Ascending aorta (tissue), 2 donors: ENCODE results near the gene CHCHD6. TPM values are rescaled to one million over a fixed set of nuclear protein-coding genes. Genes with fewer than 3 reads are reported as not detected.
A peak's percentile ranks its signal among the peaks of the same experiment; 100 is the strongest.

Experiments
- DNase-seq, 2 donors: peaks; one replicate each; pipeline ENCODE4 v3.0.0-alpha.2; 2019; ENCODE audit warnings: low spot score in 2 of 2
- H3K27ac ChIP-seq, 2 donors: fragments of 200-600 bp; sonication (generic); one replicate each; pipeline ENCODE4 v1.5.1; 2016 to 2017; ENCODE audit warnings: mild to moderate bottlenecking in 1 of 2
- H3K27me3 ChIP-seq: fragments of 200-600 bp; sonication (generic); one replicate; pipeline ENCODE4 v1.5.1; 2017
- H3K36me3 ChIP-seq, 2 donors: fragments of 200-600 bp; sonication (generic); one replicate each; pipeline ENCODE4 v1.5.1; 2016
- H3K4me1 ChIP-seq, 2 donors: fragments of 200-600 bp; sonication (generic); one replicate each; pipeline ENCODE4 v1.5.1; 2016 to 2017; ENCODE audit warnings: mild to moderate bottlenecking in 1 of 2
- H3K4me3 ChIP-seq, 2 donors: fragments of 200-600 bp; sonication (generic); one replicate each; pipeline ENCODE4 v1.5.1; 2016 to 2017; ENCODE audit warnings: mild to moderate bottlenecking in 1 of 2
- H3K9me3 ChIP-seq, 2 donors: fragments of 200-600 bp; sonication (generic); one replicate each; pipeline ENCODE4 v1.5.1; 2016
- CTCF ChIP-seq, 3 experiments: fragments of 200-600 bp in 2 of 3; fragments of 450-650 bp in 1 of 3; sonication (generic) in 2 of 3; IDR thresholded peaks; one replicate each; pipeline ENCODE4 v1.5.1; 2016 to 2019; ENCODE audit warnings: antibody characterized with exemption in 3 of 3, mild to moderate bottlenecking in 1 of 3, moderate library complexity in 1 of 3
- intact Hi-C: fragments of 100-400 bp; cut with DNase I; formaldehyde crosslinking; loops from one replicate; pipeline ENCODE4 v1.15.1; 2023
- total RNA-seq: library from RNA; depleted of rRNA; stranded (reverse); fragments of >200 nt; gene quantifications from one replicate; pipeline ENCODE4 v1.1.0, GENCODE V29; 2016

CHCHD6 gene
- total RNA-seq, 1 donor from 2014 or later, result 1.2 TPM

GRCh38 chr3:126915015-126915414 is 211.0 kb downstream of the CHCHD6 start:
- no peaks in the 10 kb centered on the region for H3K4me1 ChIP-seq

GRCh38 chr3:126916546-126916945 is 212.5 kb downstream of the CHCHD6 start:
- Histone ChIP-seq H3K4me1 (no peaks in the 10 kb centered on the region), H3K9me3 (no peaks in the 10 kb centered on the region), H3K36me3 (peaks cover 0 to 10% of the 10 kb centered on the region in 2 donors), H3K4me3 (no peak overlapping the region), H3K27me3 (no peaks in the 10 kb centered on the region), H3K27ac (no peak overlapping the region)
- intact Hi-C loops, result no loop called here
- no peak for DNase-seq
- no peak for TF ChIP-seq CTCF (IDR thresholded peaks at IDR 0.05)

More at GRCh38 chr3:126915015-126915414, 211.0 kb downstream of the CHCHD6 start:
- no peak for TF ChIP-seq CTCF (IDR thresholded peaks at IDR 0.05)
- Histone ChIP-seq H3K4me3 (no peak overlapping the region), H3K36me3 (peaks cover 0 to 10% of the 10 kb centered on the region in 2 donors), H3K9me3 (no peaks in the 10 kb centered on the region), H3K27me3 (no peaks in the 10 kb centered on the region), H3K27ac (no peak overlapping the region)
- intact Hi-C loops, result no loop called here
- no peak for DNase-seq

- peaks cover 0 to 10% of the 10 kb centered on the region in 2 donors for H3K36me3 ChIP-seq
- no peaks in the 10 kb centered on the region for H3K27me3 ChIP-seq
- TF ChIP-seq CTCF (IDR thresholded peaks at IDR 0.05), result no peak
- H3K9me3 ChIP-seq, result no peaks in the 10 kb centered on the region
- no peak overlapping the region for H3K27ac ChIP-seq
- no peak for DNase-seq
- intact Hi-C loops, result no loop called here
- H3K4me3 ChIP-seq, result no peak overlapping the region
- H3K4me1 ChIP-seq, result no peaks in the 10 kb centered on the region
Observed at GRCh38 chr3:126917232-126917804, 213.3 kb downstream of the CHCHD6 start.

- intact Hi-C loops, result no loop called here
- Histone ChIP-seq H3K36me3 (peaks cover 0 to 10% of the 10 kb centered on the region in 2 donors), H3K4me3 (no peak overlapping the region), H3K4me1 (no peaks in the 10 kb centered on the region), H3K9me3 (no peaks in the 10 kb centered on the region), H3K27me3 (no peaks in the 10 kb centered on the region), H3K27ac (no peak overlapping the region)
- no peak for TF ChIP-seq CTCF (IDR thresholded peaks at IDR 0.05)
- no peak for DNase-seq
Observed at GRCh38 chr3:126918355-126918821, 214.3 kb downstream of the CHCHD6 start.

- Histone ChIP-seq H3K9me3 (no peaks in the 10 kb centered on the region), H3K4me1 (peaks cover 0 to 3% of the 10 kb centered on the region in 2 donors), H3K4me3 (no peak overlapping the region), H3K27me3 (no peaks in the 10 kb centered on the region), H3K36me3 (peaks cover 0 to 4% of the 10 kb centered on the region in 2 donors), H3K27ac (no peak overlapping the region)
- TF ChIP-seq CTCF (IDR thresholded peaks at IDR 0.05), result no peak
- DNase-seq, result peak in 1 of 2 donors; percentile 34
- intact Hi-C loops, result no loop called here
Observed at GRCh38 chr3:126921085-126921824, 217.2 kb downstream of the CHCHD6 start.
